Measurements from ENCODE around the gene ITPR2.

- TF ChIP-seq CTCF (IDR thresholded peaks at IDR 0.05; ENCODE audit: low read depth, low read length, missing input control): no peak
- TF ChIP-seq GABPA (IDR thresholded peaks at IDR 0.05 in 1 of 2, conservative IDR thresholded peaks at IDR 0.05 in 1 of 2): no peak
- no peak for TF ChIP-seq TAF1 (conservative IDR thresholded peaks at IDR 0.05)
- no peak for TF ChIP-seq REST (IDR thresholded peaks at IDR 0.05)
- TF ChIP-seq SP1 (IDR thresholded peaks at IDR 0.05): no peak
- TF ChIP-seq HNF4G (IDR thresholded peaks at IDR 0.05): no peak
- TF ChIP-seq YY1 (IDR thresholded peaks at IDR 0.05): no peak
- no peak for TF ChIP-seq ATF3 (IDR thresholded peaks at IDR 0.05)
These were observed 261.4 kb downstream of the ITPR2 start for GRCh38 chr12:26571560-26571959.
